GM12865 (cell line): Measurements from ENCODE around the gene DSG1.

Source experiments
- DNase-seq: peaks from one replicate; pipeline ENCODE4 v3.0.0; 2010; ENCODE audit warnings: low read depth
- H3K4me3 ChIP-seq: 2 replicates; pipeline ENCODE4 v1.5.1; 2011; ENCODE audit warnings: mild to moderate bottlenecking, low read depth, low read length, control low read depth
- CTCF ChIP-seq: IDR thresholded peaks from 2 replicates; pipeline ENCODE4 v1.5.1; 2011; ENCODE audit warnings: low read length, control low read depth, low read depth, inconsistent platforms; ENCODE audit not compliant: insufficient read depth; ENCODE audit errors: missing control alignments

Gene DSG1

GRCh38 chr18:31403409-31403808 lies 85.4 kb downstream of the DSG1 start:
- no peak overlapping the region for H3K4me3 ChIP-seq
- no peak for DNase-seq
- no peak for TF ChIP-seq CTCF
